Measurements from ENCODE around the gene CDYL2.

- no peak for TF ChIP-seq CTCF (IDR thresholded peaks at IDR 0.05)
- TF ChIP-seq EZH2 (IDR thresholded peaks at IDR 0.05): no peak
- TF ChIP-seq EZH2phosphoT487 (IDR thresholded peaks at IDR 0.05): no peak
Measured at GRCh38 chr16:80776856-80777255, 27.5 kb downstream of the CDYL2 start.
